ENCODE results near the gene ZNF441.
"Not testable (repeated sequence)": the region's sequence is repeated elsewhere in the genome, so short reads cannot be mapped to it uniquely, and the experiment has no call there.

Gene ZNF441

GRCh38 chr19:11766597-11767591 is at the start of gene ZNF441:
TSS of gene ZNF441 (plus strand) at chr19:11767000. CDS start at chr19:11767194, 194 bp downstream.
- peak; percentile 97 for DNase-seq

- no peak for DNase-seq
Measured at GRCh38 chr19:11721681-11722080, 45.1 kb upstream of the ZNF441 start.

- no peak for DNase-seq
Measured at GRCh38 chr19:11722414-11722813, 44.4 kb upstream of the ZNF441 start.

- DNase-seq = no peak
Measured at GRCh38 chr19:11729586-11729985, 37.2 kb upstream of the ZNF441 start.

GRCh38 chr19:11735375-11735774 is 31.4 kb upstream of the ZNF441 start:
- DNase-seq = no peak

- DNase-seq = peak; percentile 80
Measured at GRCh38 chr19:11736696-11737095, 30.1 kb upstream of the ZNF441 start.

- peak; percentile 45 for DNase-seq
Measured at GRCh38 chr19:11737964-11738745, 28.6 kb upstream of the ZNF441 start.

GRCh38 chr19:11738746-11739620 is 27.8 kb upstream of the ZNF441 start, which contains the start of gene ZNF823:
TSS of gene ZNF823 (minus strand) at chr19:11738946. CDS start at chr19:11738819, 127 bp downstream.
- DNase-seq = peak; percentile 97

- DNase-seq = no peak
Measured at GRCh38 chr19:11745869-11746268, 20.9 kb upstream of the ZNF441 start.

GRCh38 chr19:11747277-11747676 is 19.5 kb upstream of the ZNF441 start:
- no peak for DNase-seq

GRCh38 chr19:11749751-11750150 is 17.0 kb upstream of the ZNF441 start:
- DNase-seq = no peak

- no peak for DNase-seq
Measured at GRCh38 chr19:11752244-11752736, 14.5 kb upstream of the ZNF441 start.

- DNase-seq = no peak
Measured at GRCh38 chr19:11754663-11755062, 12.1 kb upstream of the ZNF441 start.

GRCh38 chr19:11756965-11757364 is 9.8 kb upstream of the ZNF441 start:
- DNase-seq = no peak

- DNase-seq = no peak
Measured at GRCh38 chr19:11759805-11760204, 7.0 kb upstream of the ZNF441 start.

- DNase-seq = peak; percentile 16
Measured at GRCh38 chr19:11763117-11763516, 3.7 kb upstream of the ZNF441 start.

- no peak for DNase-seq
Measured at GRCh38 chr19:11763611-11764010, 3.2 kb upstream of the ZNF441 start.

- DNase-seq = peak; percentile 21
Measured at GRCh38 chr19:11767633-11768133, 883 bp downstream of the ZNF441 start.

GRCh38 chr19:11769995-11770394 is 3.2 kb downstream of the ZNF441 start:
- DNase-seq = no peak

GRCh38 chr19:11771520-11771919 is 4.7 kb downstream of the ZNF441 start:
- not testable (repeated sequence) for DNase-seq

GRCh38 chr19:11776669-11777068 is 9.9 kb downstream of the ZNF441 start:
- not testable (repeated sequence) for DNase-seq

GRCh38 chr19:11780431-11781020 is 13.7 kb downstream of the ZNF441 start:
- no peak for DNase-seq

All from inflammatory macrophage treated with lipopolysaccharide for 4 hours (primary cell).